K562 (cell line): Measurements from ENCODE around the gene PRRC2A. TPM values are rescaled to one million over a fixed set of nuclear protein-coding genes. Genes with fewer than 3 reads are reported as not detected.
A peak's percentile ranks its signal among the peaks of the same experiment; 100 is the strongest.

ENCODE experiments used
- BHLHE40 ChIP-seq: IDR thresholded peaks from 2 replicates; pipeline ENCODE4 v1.6.1; 2011; ENCODE audit warnings: low read length, improper control_type of control experiment
- BRD4 ChIP-seq: fragments of 200-600 bp; sonication (generic); IDR thresholded peaks from 2 replicates; pipeline ENCODE4 v1.6.1; 2017; ENCODE audit warnings: inconsistent platforms
- DNMT1 ChIP-seq: fragments of 450-650 bp; IDR thresholded peaks from 2 replicates; pipeline ENCODE4 v1.6.1; 2016; ENCODE audit warnings: antibody characterized with exemption, mild to moderate bottlenecking
- ELF4 ChIP-seq: fragments of 450-650 bp; formaldehyde crosslinking; IDR thresholded peaks from 2 replicates; pipeline ENCODE4 v1.4.0; 2022; ENCODE audit warnings: missing genetic modification characterization
- GATAD2B ChIP-seq: fragments of 450-650 bp; IDR thresholded peaks from 2 replicates; pipeline ENCODE4 v1.6.1; 2017; ENCODE audit warnings: mild to moderate bottlenecking, borderline replicate concordance
- HBP1 ChIP-seq: fragments of 450-650 bp; formaldehyde crosslinking; IDR thresholded peaks from 2 replicates; pipeline ENCODE4 v1.4.0; 2022; ENCODE audit warnings: missing genetic modification characterization
- HDGF ChIP-seq: fragments of 450-650 bp; IDR thresholded peaks from 2 replicates; pipeline ENCODE4 v1.6.1; 2016
- HMG20A ChIP-seq: fragments of 450-650 bp; formaldehyde crosslinking; conservative IDR thresholded peaks from 2 replicates; pipeline ENCODE4 v1.4.0; 2020; ENCODE audit warnings: mild to moderate bottlenecking, mixed read lengths
- IFI16 ChIP-seq: fragments of 250-450 bp; sonication (Bioruptor Pico); IDR thresholded peaks from 2 replicates; pipeline ENCODE4 v2.1.2; 2022; ENCODE audit warnings: mild to moderate bottlenecking, inconsistent platforms
- KDM2B ChIP-seq: fragments of 250-450 bp; sonication (Bioruptor Pico); IDR thresholded peaks from 2 replicates; pipeline ENCODE4 v1.8.0; 2021; ENCODE audit warnings: mild to moderate bottlenecking, moderate library complexity
- MAZ ChIP-seq, 2 experiments: fragments of 450-650 bp in 1 of 2; sonication (generic) in 1 of 2; formaldehyde crosslinking; IDR thresholded peaks in 1 of 2; conservative IDR thresholded peaks in 1 of 2; 2 replicates each; pipeline versions ENCODE4 v1.4.0 to v1.5.0; 2020; ENCODE audit warnings: mild to moderate bottlenecking in 1 of 2, missing genetic modification reagents in 1 of 2
- MED1 ChIP-seq: sonication (generic); formaldehyde crosslinking; IDR thresholded peaks from 2 replicates; pipeline ENCODE4 v1.8.1; 2023; ENCODE audit warnings: missing genetic modification reagents, borderline replicate concordance
- MNT ChIP-seq, 2 experiments: fragments of 450-650 bp; conservative IDR thresholded peaks; 2 replicates each; pipeline ENCODE4 v1.6.1; 2017; ENCODE audit warnings: mild to moderate bottlenecking in 2 of 2, moderate library complexity in 2 of 2
- NCOA6 ChIP-seq: fragments of 450-650 bp; IDR thresholded peaks from 2 replicates; pipeline ENCODE4 v1.6.1; 2017; ENCODE audit warnings: mild to moderate bottlenecking
- NFXL1 ChIP-seq: fragments of 450-650 bp; formaldehyde crosslinking; IDR thresholded peaks from 2 replicates; pipeline ENCODE4 v1.4.0; 2021; ENCODE audit warnings: mild to moderate bottlenecking
- NR2F6 ChIP-seq: fragments of 450-650 bp; formaldehyde crosslinking; IDR thresholded peaks from 2 replicates; pipeline ENCODE4 v1.4.0; 2020; ENCODE audit warnings: mild to moderate bottlenecking
- PHTF2 ChIP-seq: fragments of 250-450 bp; sonication (Bioruptor Pico); IDR thresholded peaks from 2 replicates; pipeline ENCODE4 v1.5.0; 2021; ENCODE audit warnings: mild to moderate bottlenecking
- POLR2AphosphoS2 ChIP-seq: IDR thresholded peaks from 2 replicates; pipeline ENCODE4 v1.6.1; 2012; ENCODE audit warnings: low read length, improper control_type of control experiment
- PRMT5 ChIP-seq: sonication (generic); formaldehyde crosslinking; IDR thresholded peaks from 2 replicates; pipeline ENCODE4 v1.5.0; 2020; ENCODE audit warnings: missing genetic modification reagents
- RBM22 ChIP-seq: fragments of 200-400 bp; formaldehyde crosslinking; IDR thresholded peaks from 2 replicates; pipeline ENCODE4 v1.6.1; 2018; ENCODE audit warnings: low read length, low read depth; ENCODE audit not compliant: poor library complexity, severe bottlenecking
- TEAD2 ChIP-seq: fragments of 450-650 bp; IDR thresholded peaks from 2 replicates; pipeline ENCODE4 v1.6.1; 2016; ENCODE audit warnings: missing genetic modification characterization, control low read depth, missing compliant biosample characterization
- ZNF408 ChIP-seq: fragments of 250-450 bp; sonication (Bioruptor Pico); IDR thresholded peaks from 2 replicates; pipeline ENCODE4 v1.4.0; 2020; ENCODE audit warnings: low read depth, mild to moderate bottlenecking, moderate library complexity
- ZNF444 ChIP-seq: fragments of 250-450 bp; sonication (Bioruptor Pico); IDR thresholded peaks from 2 replicates; pipeline ENCODE4 v1.4.0; 2020; ENCODE audit warnings: mild to moderate bottlenecking, moderate library complexity
- polyA plus RNA-seq, 8 experiments: library from polyadenylated mRNA; depleted of rRNA in 4 of 8; stranded (reverse) in 5 of 8; unstranded in 3 of 8; fragments of >200 nt; fragmentation: Nextera tagmentation in 2 of 8; fragmentation: Illumina TruSeq in 1 of 8; extraction: Ambion mirVana in 2 of 8; extraction: Trizol in 1 of 8; gene quantifications; 2 replicates each; pipeline versions ENCODE4 v1.2.1 to v1.2.3, GENCODE V29; 2011 to 2014; ENCODE audit warnings: inconsistent platforms in 1 of 8, missing spikeins in 1 of 8
- total RNA-seq, 7 experiments: library from RNA; depleted of rRNA in 6 of 7; stranded (reverse); fragments of >200 nt in 6 of 7; fragmentation: Illumina TruSeq in 2 of 7; extraction: Trizol in 2 of 7; gene quantifications; 2 replicates each; pipeline versions ENCODE4 v1.2.1 to v1.2.3, GENCODE V29; 2011 to 2021; ENCODE audit warnings: low replicate concordance in 1 of 7
- TF ChIP-seq, protein P1 (sequence below): sonication (generic); formaldehyde crosslinking; IDR thresholded peaks from 2 replicates; pipeline ENCODE4 v1.8.1; 2023; ENCODE audit warnings: mild to moderate bottlenecking, missing genetic modification reagents
- TF ChIP-seq, protein P2 (sequence below): IDR thresholded peaks from 2 replicates; pipeline ENCODE4 v1.6.1; 2011; ENCODE audit not compliant: insufficient read length; ENCODE audit errors: extremely low read depth

The PRRC2A gene
- total and polyA plus RNA-seq, 9 of the 15 experiments (the other 6 are each of a cell fraction or from before 2014, with no cell fraction given), result 1.0 to 332 (median 63.0) TPM

DNA sequence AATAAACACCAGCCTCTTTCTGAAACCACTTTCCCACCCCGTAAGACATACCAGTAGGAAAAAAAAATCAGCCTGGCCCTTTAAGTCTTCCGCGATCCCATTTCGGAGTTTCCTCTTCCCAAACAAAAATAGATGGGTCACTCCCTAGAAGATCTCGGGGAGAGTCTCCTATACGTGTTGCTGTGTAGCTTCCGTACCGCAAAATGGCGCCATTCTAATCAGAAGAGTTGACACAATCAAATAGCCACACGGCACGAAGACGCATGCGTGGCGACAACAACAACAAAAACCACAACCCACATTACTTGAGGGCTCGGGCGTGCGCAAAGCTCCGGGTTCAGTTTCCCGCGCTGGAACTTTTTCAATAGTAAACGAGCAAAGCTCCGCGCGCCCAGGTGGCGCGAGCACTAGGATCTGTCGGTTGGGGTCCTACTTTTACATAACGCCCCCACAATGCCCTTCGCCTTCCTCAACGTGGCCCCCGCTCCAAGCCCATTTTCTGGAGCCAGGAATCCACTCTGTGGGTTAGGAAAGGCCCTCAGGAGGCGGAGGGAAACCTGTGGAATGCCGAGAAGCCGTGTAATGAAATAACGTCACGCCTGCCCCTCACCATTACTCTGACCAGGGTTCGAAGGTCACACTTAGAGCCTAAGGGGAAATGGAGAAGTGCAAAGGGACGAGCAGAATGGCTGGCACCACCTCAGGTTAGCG is 44.4 kb downstream of the PRRC2A start, which contains the start of gene GPANK1 (continued):
- TF ChIP-seq, protein P1, sequence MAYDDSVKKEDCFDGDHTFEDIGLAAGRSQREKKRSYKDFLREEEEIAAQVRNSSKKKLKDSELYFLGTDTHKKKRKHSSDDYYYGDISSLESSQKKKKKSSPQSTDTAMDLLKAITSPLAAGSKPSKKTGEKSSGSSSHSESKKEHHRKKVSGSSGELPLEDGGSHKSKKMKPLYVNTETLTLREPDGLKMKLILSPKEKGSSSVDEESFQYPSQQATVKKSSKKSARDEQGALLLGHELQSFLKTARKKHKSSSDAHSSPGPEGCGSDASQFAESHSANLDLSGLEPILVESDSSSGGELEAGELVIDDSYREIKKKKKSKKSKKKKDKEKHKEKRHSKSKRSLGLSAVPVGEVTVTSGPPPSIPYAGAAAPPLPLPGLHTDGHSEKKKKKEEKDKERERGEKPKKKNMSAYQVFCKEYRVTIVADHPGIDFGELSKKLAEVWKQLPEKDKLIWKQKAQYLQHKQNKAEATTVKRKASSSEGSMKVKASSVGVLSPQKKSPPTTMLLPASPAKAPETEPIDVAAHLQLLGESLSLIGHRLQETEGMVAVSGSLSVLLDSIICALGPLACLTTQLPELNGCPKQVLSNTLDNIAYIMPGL (CRISPR knock-in tag), result no peak; the same call in 1 of the 2 replicates
- TF ChIP-seq GATAD2B (no peak), HBP1 (CRISPR knock-in tag) (peak; percentile 62), TEAD2 (no peak), MAZ (CRISPR knock-in tag; conservative IDR thresholded peaks at IDR 0.05 in 1 of 2, IDR thresholded peaks at IDR 0.05 in 1 of 2) (peak in 1 of 2 experiments; percentile 79; a peak in 3 of 4 replicates), BRD4 (peak; percentile 98), NCOA6 (no peak), ZNF408 (CRISPR knock-in tag) (no peak), PHTF2 (0 out of 2 replicates have a peak, but pooled peaks have one; percentile 52), PRMT5 (no peak), RBM22 (peak; percentile 2), NFXL1 (CRISPR knock-in tag) (0 out of 2 replicates have a peak, but pooled peaks have one; percentile 35), POLR2AphosphoS2 (peak; percentile 91; the same call in 1 of the 2 replicates), MED1 (no peak), NR2F6 (no peak; the same call in 1 of the 2 replicates), ZNF444 (no peak; the same call in 1 of the 2 replicates), KDM2B (CRISPR knock-in tag) (no peak; the same call in 1 of the 2 replicates), HDGF (peak; percentile 84; the same call in 1 of the 2 replicates), IFI16 (CRISPR knock-in tag) (0 out of 2 replicates have a peak, but pooled peaks have one; percentile 9), MNT (conservative IDR thresholded peaks at IDR 0.05) (no peak), BHLHE40 (peak; percentile 86), HMG20A (CRISPR knock-in tag) (no peak), DNMT1 (no peak), ELF4 (peak; percentile 72; the same call in 1 of the 2 replicates)
- TF ChIP-seq, protein P2, sequence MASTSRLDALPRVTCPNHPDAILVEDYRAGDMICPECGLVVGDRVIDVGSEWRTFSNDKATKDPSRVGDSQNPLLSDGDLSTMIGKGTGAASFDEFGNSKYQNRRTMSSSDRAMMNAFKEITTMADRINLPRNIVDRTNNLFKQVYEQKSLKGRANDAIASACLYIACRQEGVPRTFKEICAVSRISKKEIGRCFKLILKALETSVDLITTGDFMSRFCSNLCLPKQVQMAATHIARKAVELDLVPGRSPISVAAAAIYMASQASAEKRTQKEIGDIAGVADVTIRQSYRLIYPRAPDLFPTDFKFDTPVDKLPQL, result no peak
